ENCODE data around the gene TNFAIP8L1. TPM values are rescaled to one million over a fixed set of nuclear protein-coding genes. Genes with fewer than 3 reads are reported as not detected.

Gene TNFAIP8L1
- total and polyA plus RNA-seq, 4 donors: 15.6 to 29.0 (median 20.1) TPM

GRCh38 chr19:4600082-4600481 is 39.2 kb upstream of the TNFAIP8L1 start:
- Histone ChIP-seq H3K9ac (ENCODE audit: low read depth in 1 of 2, low read length in 2 of 2) (no peak overlapping the region), H3K36me3 (ENCODE audit: control insufficient read depth in 4 of 4, insufficient read depth in 3 of 4, low read depth in 1 of 4, low read length in 3 of 4) (no peaks in the 10 kb centered on the region), H3K27ac (ENCODE audit: low read depth in 1 of 2, low read length in 2 of 2) (no peak overlapping the region), H3K27me3 (ENCODE audit: control insufficient read depth in 4 of 4, insufficient read depth in 4 of 4, low read length in 3 of 4) (no peaks in the 10 kb centered on the region), H3K9me3 (ENCODE audit: control insufficient read depth in 4 of 4, low read length in 3 of 4) (no peaks in the 10 kb centered on the region), H3K4me3 (ENCODE audit: low read depth in 1 of 3, low read length in 3 of 3) (no peak overlapping the region), H3K4me1 (ENCODE audit: control insufficient read depth in 4 of 4, insufficient read depth in 4 of 4, low read length in 3 of 4) (peaks cover 2 to 16% (median 13%) of the 10 kb centered on the region in 4 donors)
- 95% methylated on average over 10 of the region's 10 CpGs for WGBS
- no peak for TF ChIP-seq EGR1 (IDR thresholded peaks at IDR 0.05; ENCODE audit: low read depth in 2 of 2)
- TF ChIP-seq RAD21 (IDR thresholded peaks at IDR 0.05): no peak
- TF ChIP-seq RXRA (IDR thresholded peaks at IDR 0.05): no peak
- TF ChIP-seq SP1 (IDR thresholded peaks at IDR 0.05): no peak
- TF ChIP-seq ZBTB33 (IDR thresholded peaks at IDR 0.05): no peak
- no peak for TF ChIP-seq NR2F2 (IDR thresholded peaks at IDR 0.05)
- no peak for TF ChIP-seq CTCF (IDR thresholded peaks at IDR 0.05; ENCODE audit: low read depth, low read length, missing input control)
- TF ChIP-seq GABPA (IDR thresholded peaks at IDR 0.05 in 1 of 2, conservative IDR thresholded peaks at IDR 0.05 in 1 of 2): no peak
- no peak for TF ChIP-seq MAX (IDR thresholded peaks at IDR 0.05)
- no peak for TF ChIP-seq HNF4A (conservative IDR thresholded peaks at IDR 0.05)
- DNase-seq (ENCODE audit: low spot score): no peak

- peaks cover 2 to 13% (median 10%) of the 10 kb centered on the region in 4 donors for H3K4me1 ChIP-seq (ENCODE audit: control insufficient read depth in 4 of 4, insufficient read depth in 4 of 4, low read length in 3 of 4)
- TF ChIP-seq RAD21 (IDR thresholded peaks at IDR 0.05): no peak
- H3K9ac ChIP-seq (ENCODE audit: low read depth in 1 of 2, low read length in 2 of 2): no peak overlapping the region
- no peak overlapping the region for H3K4me3 ChIP-seq (ENCODE audit: low read depth in 1 of 3, low read length in 3 of 3)
- no peaks in the 10 kb centered on the region for H3K27me3 ChIP-seq (ENCODE audit: control insufficient read depth in 4 of 4, insufficient read depth in 4 of 4, low read length in 3 of 4)
- no peak for DNase-seq (ENCODE audit: low spot score)
- H3K36me3 ChIP-seq (ENCODE audit: control insufficient read depth in 4 of 4, insufficient read depth in 3 of 4, low read depth in 1 of 4, low read length in 3 of 4): no peaks in the 10 kb centered on the region
- WGBS: 89% methylated on average over 5 of the region's 5 CpGs
- H3K9me3 ChIP-seq (ENCODE audit: control insufficient read depth in 4 of 4, low read length in 3 of 4): no peaks in the 10 kb centered on the region
- H3K27ac ChIP-seq (ENCODE audit: low read depth in 1 of 2, low read length in 2 of 2): no peak overlapping the region
Measured at GRCh38 chr19:4600893-4601292, 38.4 kb upstream of the TNFAIP8L1 start.

- Histone ChIP-seq H3K36me3 (ENCODE audit: control insufficient read depth in 4 of 4, insufficient read depth in 3 of 4, low read depth in 1 of 4, low read length in 3 of 4) (no peaks in the 10 kb centered on the region), H3K27me3 (ENCODE audit: control insufficient read depth in 4 of 4, insufficient read depth in 4 of 4, low read length in 3 of 4) (no peaks in the 10 kb centered on the region)
- 90% methylated on average over 5 of the region's 5 CpGs for WGBS
- TF ChIP-seq ZBTB33 (IDR thresholded peaks at IDR 0.05) (no peak), JUND (IDR thresholded peaks at IDR 0.05) (no peak), NR2F2 (IDR thresholded peaks at IDR 0.05) (no peak), TAF1 (conservative IDR thresholded peaks at IDR 0.05) (no peak), RXRA (IDR thresholded peaks at IDR 0.05) (no peak), HNF4A (conservative IDR thresholded peaks at IDR 0.05) (no peak), FOXA2 (IDR thresholded peaks at IDR 0.05) (no peak), FOXA1 (IDR thresholded peaks at IDR 0.05) (no peak), REST (IDR thresholded peaks at IDR 0.05) (no peak), ATF3 (IDR thresholded peaks at IDR 0.05) (no peak), MAX (IDR thresholded peaks at IDR 0.05) (no peak), RAD21 (IDR thresholded peaks at IDR 0.05) (no peak), YY1 (IDR thresholded peaks at IDR 0.05) (no peak), HNF4G (IDR thresholded peaks at IDR 0.05) (no peak)
Measured at GRCh38 chr19:4602173-4602788, 37.0 kb upstream of the TNFAIP8L1 start.

More at GRCh38 chr19:4602173-4602788, 37.0 kb upstream of the TNFAIP8L1 start:
- Histone ChIP-seq H3K9me3 (ENCODE audit: control insufficient read depth in 4 of 4, low read length in 3 of 4) (no peaks in the 10 kb centered on the region), H3K9ac (ENCODE audit: low read depth in 1 of 2, low read length in 2 of 2) (no peak overlapping the region), H3K4me1 (ENCODE audit: control insufficient read depth in 4 of 4, insufficient read depth in 4 of 4, low read length in 3 of 4) (peaks cover 3 to 11% (median 7%) of the 10 kb centered on the region in 4 donors), H3K27ac (ENCODE audit: low read depth in 1 of 2, low read length in 2 of 2) (no peak overlapping the region), H3K4me3 (ENCODE audit: low read depth in 1 of 3, low read length in 3 of 3) (no peak overlapping the region)
- DNase-seq (ENCODE audit: low spot score): no peak

Measured in liver (tissue), 9 donors.